ENCODE measurements around the gene GLI2.
A peak's percentile ranks its signal among the peaks of the same experiment; 100 is the strongest.

Gene GLI2

GRCh38 chr2:120738117-120738516 lies 2.4 kb downstream of the GLI2 start:
- DNase-seq (ENCODE audit: low read depth), result no peak

- no peak for DNase-seq (ENCODE audit: low read depth)
Observed at GRCh38 chr2:120738786-120739437, 3.2 kb downstream of the GLI2 start.

- DNase-seq (ENCODE audit: low read depth), result no peak
Observed at GRCh38 chr2:120739438-120740090, 3.9 kb downstream of the GLI2 start.

GRCh38 chr2:120740375-120740764 lies 4.7 kb downstream of the GLI2 start:
- no peak for DNase-seq (ENCODE audit: low read depth)

GRCh38 chr2:120740765-120741524 lies 5.3 kb downstream of the GLI2 start:
- no peak for DNase-seq (ENCODE audit: low read depth)

- DNase-seq (ENCODE audit: low read depth), result no peak
Observed at GRCh38 chr2:120741571-120742561, 6.2 kb downstream of the GLI2 start.

- DNase-seq (ENCODE audit: low read depth), result no peak
Observed at GRCh38 chr2:120743657-120744056, 8.0 kb downstream of the GLI2 start.

GRCh38 chr2:120744817-120745216 lies 9.1 kb downstream of the GLI2 start:
- DNase-seq (ENCODE audit: low read depth), result no peak

GRCh38 chr2:120745420-120746111 lies 9.9 kb downstream of the GLI2 start:
- no peak for DNase-seq (ENCODE audit: low read depth)

- no peak for DNase-seq (ENCODE audit: low read depth)
Observed at GRCh38 chr2:120746144-120746543, 10.5 kb downstream of the GLI2 start.

GRCh38 chr2:120747281-120747680 lies 11.6 kb downstream of the GLI2 start:
- DNase-seq (ENCODE audit: low read depth), result no peak

- no peak for DNase-seq (ENCODE audit: low read depth)
Observed at GRCh38 chr2:120747706-120748105, 12.0 kb downstream of the GLI2 start.

- DNase-seq (ENCODE audit: low read depth), result no peak
Observed at GRCh38 chr2:120748310-120748709, 12.6 kb downstream of the GLI2 start.

GRCh38 chr2:120748741-120749140 lies 13.1 kb downstream of the GLI2 start:
- DNase-seq (ENCODE audit: low read depth), result no peak

GRCh38 chr2:120749506-120750431 lies 14.1 kb downstream of the GLI2 start:
- DNase-seq (ENCODE audit: low read depth), result peak; percentile 74

- no peak for DNase-seq (ENCODE audit: low read depth)
Observed at GRCh38 chr2:120750488-120751210, 15.0 kb downstream of the GLI2 start.

GRCh38 chr2:120751553-120751952 lies 15.9 kb downstream of the GLI2 start:
- DNase-seq (ENCODE audit: low read depth), result no peak

GRCh38 chr2:120754067-120754960 lies 18.6 kb downstream of the GLI2 start:
- DNase-seq (ENCODE audit: low read depth), result no peak
